Thoracic aorta (tissue), 2 donors: ENCODE measurements around the gene UVRAG. TPM values are rescaled to one million over a fixed set of nuclear protein-coding genes. Genes with fewer than 3 reads are reported as not detected.

Experiments
- ATAC-seq: fragments of 150-250 bp; one replicate; pipeline ENCODE4 v1.8.0; 2017; ENCODE audit warnings: low read depth; ENCODE audit not compliant: insufficient number of reproducible peaks, low FRiP score
- DNase-seq: peaks from one replicate; pipeline ENCODE4 v3.0.0-alpha.2; 2020; ENCODE audit warnings: low spot score
- H3K27ac ChIP-seq, 2 donors: fragments of 200-600 bp; sonication (generic); 1 replicate in 1 of 2; 2 replicates in 1 of 2; pipeline ENCODE4 v1.5.1; 2016; ENCODE audit warnings: mild to moderate bottlenecking in 2 of 2, moderate library complexity in 2 of 2
- H3K27me3 ChIP-seq: fragments of 200-600 bp; sonication (generic); replicated peaks from 2 replicates; pipeline ENCODE4 v1.6.0; 2016; ENCODE audit warnings: mild to moderate bottlenecking; ENCODE audit not compliant: insufficient read depth
- H3K36me3 ChIP-seq: fragments of 200-600 bp; sonication (generic); one replicate; pipeline ENCODE4 v1.5.1; 2016
- H3K4me1 ChIP-seq, 2 donors: fragments of 200-600 bp; sonication (generic); 1 replicate in 1 of 2; 2 replicates in 1 of 2; pipeline versions ENCODE4 v1.5.1 to v1.6.0; 2016; ENCODE audit warnings: low read depth in 2 of 2, mild to moderate bottlenecking in 1 of 2; ENCODE audit not compliant: control insufficient read depth in 1 of 2
- H3K4me3 ChIP-seq: fragments of 200-600 bp; sonication (generic); 2 replicates; pipeline ENCODE4 v1.5.1; 2016; ENCODE audit warnings: mild to moderate bottlenecking
- H3K9me3 ChIP-seq: fragments of 200-600 bp; sonication (generic); 2 replicates; pipeline ENCODE4 v1.5.1; 2016
- total RNA-seq, 2 donors: library from RNA; depleted of rRNA; stranded (reverse); fragments of >200 nt; gene quantifications; one replicate each; pipeline versions ENCODE4 v1.1.0 to v1.2.3, GENCODE V29; 2016
- TF ChIP-seq, protein P1 (sequence below): fragments of 200-600 bp; sonication (generic); IDR thresholded peaks from one replicate; pipeline ENCODE4 v1.5.1; 2019; ENCODE audit warnings: antibody characterized with exemption

UVRAG gene
- total RNA-seq, 2 donors from 2014 or later: 20.4 to 27.7 TPM

DNA sequence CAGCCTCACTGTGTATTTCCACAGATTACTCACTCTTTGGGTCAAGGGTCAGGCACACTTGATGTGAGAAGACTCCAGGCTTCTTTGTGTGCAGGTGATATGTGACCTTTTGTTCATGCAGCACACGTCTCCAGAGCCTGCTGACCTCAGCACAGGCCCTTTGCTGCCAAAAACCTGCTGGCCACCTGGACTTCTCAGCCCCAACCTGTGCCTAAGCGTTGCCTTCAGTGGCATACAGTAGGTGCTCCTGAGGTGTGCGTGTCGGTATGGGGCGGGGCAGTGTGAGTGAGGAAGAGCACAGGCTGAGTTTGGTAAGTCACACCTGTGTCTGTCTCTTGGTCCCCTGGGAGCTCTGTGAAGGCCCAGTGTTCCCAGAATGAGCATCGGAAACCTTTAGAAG, 333.2 kb downstream of the UVRAG start:
- Histone ChIP-seq H3K27ac (no peak overlapping the region), H3K4me3 (no peak overlapping the region), H3K36me3 (no peaks in the 10 kb centered on the region), H3K9me3 (no peaks in the 10 kb centered on the region), H3K4me1 (no peaks in the 10 kb centered on the region), H3K27me3 (no peaks in the 10 kb centered on the region)
- DNase-seq (no peak), ATAC-seq (no peak)
- TF ChIP-seq, protein P1, sequence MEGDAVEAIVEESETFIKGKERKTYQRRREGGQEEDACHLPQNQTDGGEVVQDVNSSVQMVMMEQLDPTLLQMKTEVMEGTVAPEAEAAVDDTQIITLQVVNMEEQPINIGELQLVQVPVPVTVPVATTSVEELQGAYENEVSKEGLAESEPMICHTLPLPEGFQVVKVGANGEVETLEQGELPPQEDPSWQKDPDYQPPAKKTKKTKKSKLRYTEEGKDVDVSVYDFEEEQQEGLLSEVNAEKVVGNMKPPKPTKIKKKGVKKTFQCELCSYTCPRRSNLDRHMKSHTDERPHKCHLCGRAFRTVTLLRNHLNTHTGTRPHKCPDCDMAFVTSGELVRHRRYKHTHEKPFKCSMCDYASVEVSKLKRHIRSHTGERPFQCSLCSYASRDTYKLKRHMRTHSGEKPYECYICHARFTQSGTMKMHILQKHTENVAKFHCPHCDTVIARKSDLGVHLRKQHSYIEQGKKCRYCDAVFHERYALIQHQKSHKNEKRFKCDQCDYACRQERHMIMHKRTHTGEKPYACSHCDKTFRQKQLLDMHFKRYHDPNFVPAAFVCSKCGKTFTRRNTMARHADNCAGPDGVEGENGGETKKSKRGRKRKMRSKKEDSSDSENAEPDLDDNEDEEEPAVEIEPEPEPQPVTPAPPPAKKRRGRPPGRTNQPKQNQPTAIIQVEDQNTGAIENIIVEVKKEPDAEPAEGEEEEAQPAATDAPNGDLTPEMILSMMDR: no peak

DNA sequence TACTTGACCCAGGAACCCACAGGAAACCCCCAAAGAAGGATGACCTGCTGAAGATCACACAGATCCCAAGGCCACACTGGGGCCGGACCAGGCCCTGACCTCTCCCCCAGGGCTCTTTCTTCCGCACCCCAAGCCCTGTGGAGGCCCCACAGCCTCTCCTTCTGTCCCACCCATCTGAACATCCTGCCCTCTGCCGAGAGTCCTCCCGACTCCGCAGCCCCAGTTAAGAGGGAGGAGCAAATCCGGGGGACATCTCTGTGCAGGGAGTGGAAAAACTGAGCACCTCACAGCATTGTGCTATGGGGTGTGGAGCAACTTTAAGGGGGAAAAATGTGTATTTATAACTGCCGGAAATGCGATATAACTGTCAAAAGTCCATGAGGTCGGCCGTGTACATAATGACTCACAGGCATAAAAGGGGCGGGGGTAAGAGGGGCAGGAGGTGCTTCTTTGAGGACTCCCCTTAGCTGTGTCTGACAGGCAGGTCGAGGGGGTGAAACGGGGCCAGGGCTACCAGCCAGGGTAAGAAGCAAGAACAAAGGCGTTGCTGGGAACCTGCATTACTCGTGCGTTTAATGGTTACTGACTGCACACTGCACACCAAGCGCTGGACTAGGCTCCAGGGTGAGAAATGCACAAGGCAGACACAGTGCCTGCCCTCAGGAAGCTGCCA, 334.1 kb downstream of the UVRAG start:
- no peaks in the 10 kb centered on the region for H3K27me3 ChIP-seq
- TF ChIP-seq, protein P1: no peak
- H3K4me3 ChIP-seq: no peak overlapping the region
- H3K27ac ChIP-seq: no peak overlapping the region
- ATAC-seq (no peak), DNase-seq (no peak)
- H3K4me1 ChIP-seq: no peaks in the 10 kb centered on the region
- H3K9me3 ChIP-seq: no peaks in the 10 kb centered on the region
- no peaks in the 10 kb centered on the region for H3K36me3 ChIP-seq

DNA sequence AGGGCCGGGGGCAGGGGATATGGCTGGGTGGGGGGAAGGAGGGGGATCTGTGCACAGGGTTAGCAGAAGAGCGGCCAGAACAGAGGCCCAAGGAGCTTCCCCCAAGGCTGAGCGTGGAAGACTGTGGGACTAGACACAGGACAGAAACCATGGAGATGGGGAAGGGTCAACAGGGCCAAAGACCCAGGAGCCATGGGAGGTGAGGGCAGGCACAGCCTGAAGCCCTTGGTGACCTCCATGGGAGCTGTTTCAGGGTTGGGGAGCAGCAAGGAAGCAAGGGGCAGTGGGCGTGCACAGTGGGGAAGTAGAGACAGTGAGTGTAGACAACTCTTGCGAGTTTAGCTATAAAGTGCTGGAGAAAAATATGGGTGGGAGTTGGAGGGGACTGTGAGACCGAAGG, 334.7 kb downstream of the UVRAG start:
- no peaks in the 10 kb centered on the region for H3K4me1 ChIP-seq
- no peak for DNase-seq

DNA sequence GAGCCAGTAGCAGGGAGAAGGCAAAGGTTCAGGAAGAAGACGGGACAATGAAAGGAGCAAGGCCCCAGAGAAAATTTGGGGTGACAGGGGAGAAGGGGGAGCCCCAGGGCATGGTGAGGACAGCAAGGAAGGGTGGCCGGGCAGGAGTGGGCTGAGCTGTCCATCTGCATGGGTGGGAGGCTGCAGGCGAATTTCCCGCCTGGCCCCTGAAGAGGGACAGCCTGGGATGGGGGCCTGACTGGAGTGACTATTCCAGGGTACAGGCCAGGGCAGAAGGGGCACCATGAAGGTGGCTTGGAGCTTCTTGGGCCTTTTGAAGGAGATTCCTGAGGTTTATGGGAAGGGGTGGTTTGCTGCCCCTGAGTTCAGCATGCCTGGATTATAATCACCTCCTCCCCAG, 335.1 kb downstream of the UVRAG start:
- no peak for ATAC-seq
- TF ChIP-seq, protein P1: no peak
- Histone ChIP-seq H3K4me3 (no peak overlapping the region), H3K9me3 (no peaks in the 10 kb centered on the region), H3K27me3 (no peaks in the 10 kb centered on the region), H3K27ac (no peak overlapping the region), H3K4me1 (no peaks in the 10 kb centered on the region), H3K36me3 (no peaks in the 10 kb centered on the region)
- no peak for DNase-seq

More for the DNA sequence above, 334.7 kb downstream of the UVRAG start:
- no peaks in the 10 kb centered on the region for H3K9me3 ChIP-seq
- no peak for ATAC-seq
- H3K4me3 ChIP-seq: no peak overlapping the region
- H3K27ac ChIP-seq: no peak overlapping the region
- TF ChIP-seq, protein P1: no peak
- no peaks in the 10 kb centered on the region for H3K27me3 ChIP-seq
- H3K36me3 ChIP-seq: no peaks in the 10 kb centered on the region

DNA sequence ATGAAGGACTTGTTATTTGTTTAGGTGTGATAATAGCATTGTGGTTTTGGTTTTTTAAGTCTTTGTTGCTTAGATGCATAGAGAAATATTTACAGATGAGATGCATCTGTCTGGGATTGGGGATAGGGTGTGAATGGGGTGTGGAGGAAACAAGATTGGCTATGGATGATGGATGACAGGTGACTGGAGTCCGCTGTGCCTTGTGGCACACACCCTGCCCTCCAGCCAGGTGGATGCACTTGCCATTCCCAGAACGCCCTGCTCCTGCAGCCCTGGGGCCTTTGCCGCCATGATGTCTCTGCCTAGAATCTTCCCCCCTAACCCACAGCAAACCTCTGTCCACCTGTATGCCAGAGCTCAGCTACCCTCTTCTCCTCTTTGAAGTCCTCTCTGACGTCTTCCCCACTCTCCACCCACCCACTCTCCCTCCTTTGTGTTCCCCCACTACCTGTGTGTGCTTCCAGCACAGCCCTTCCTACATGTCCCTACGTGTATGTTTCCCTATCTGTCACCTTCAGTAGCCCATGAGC, 336.6 kb downstream of the UVRAG start:
- H3K36me3 ChIP-seq: no peaks in the 10 kb centered on the region
- no peak for ATAC-seq
- DNase-seq: no peak
- H3K4me3 ChIP-seq: peak overlapping the region; percentile 75
- no peaks in the 10 kb centered on the region for H3K4me1 ChIP-seq
- H3K9me3 ChIP-seq: no peaks in the 10 kb centered on the region
- TF ChIP-seq, protein P1: no peak
- H3K27ac ChIP-seq: no peak overlapping the region
- no peaks in the 10 kb centered on the region for H3K27me3 ChIP-seq
